Sciatic nerve (tissue), 2 donors: Measurements from ENCODE around the gene FAM107B. TPM values are rescaled to one million over a fixed set of nuclear protein-coding genes. Genes with fewer than 3 reads are reported as not detected.
A peak's percentile ranks its signal among the peaks of the same experiment; 100 is the strongest.

Source experiments
- ATAC-seq: fragments of 200-7000 bp; cut with Tn5 transposase; one replicate; pipeline ENCODE4 v1.9.1; 2020; ENCODE audit warnings: mild to moderate bottlenecking, moderate library complexity
- DNase-seq: peaks from one replicate; pipeline ENCODE4 v3.0.0-alpha.2; 2020; ENCODE audit warnings: low spot score
- intact Hi-C: fragments of 100-400 bp; cut with DNase I; formaldehyde crosslinking; loops from one replicate; pipeline ENCODE4 v1.14.2; 2022
- total RNA-seq: library from RNA; stranded (reverse); fragmentation: NEBNext Ultra II Directional; extraction: Animal tissue kit (Norgen Biotek cat#: 25700); gene quantifications from one replicate; pipeline ENCODE4 v1.2.1, GENCODE V29; 2021
- donor health status: DM: no; HTN: no; CAD: no.
- donor health status: DM: no; HTN: no; CAD: no.

The FAM107B gene
- total RNA-seq, 1 donor from 2014 or later: 23.7 TPM

DNA sequence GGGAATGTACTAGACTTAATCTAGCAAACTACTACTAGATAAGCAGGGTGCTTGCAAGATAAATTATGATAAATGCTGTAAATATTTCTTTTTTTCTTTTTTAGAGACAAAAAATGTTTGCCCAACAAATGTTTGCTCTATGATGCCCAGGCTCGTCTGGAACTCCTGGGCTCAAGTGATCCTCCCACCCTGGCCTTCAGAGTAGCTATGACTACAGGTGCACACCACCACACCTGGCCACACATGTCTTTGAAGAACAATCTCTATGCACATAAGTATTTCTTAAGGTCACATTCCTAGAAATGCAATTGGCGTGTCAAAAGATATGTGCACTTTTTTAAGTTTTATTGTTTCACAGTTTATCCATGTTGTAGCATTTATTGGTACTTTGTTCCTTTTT lies 264.4 kb downstream of the FAM107B start:
- intact Hi-C loops: no loop called here
- no peak for ATAC-seq
- DNase-seq: no peak

DNA sequence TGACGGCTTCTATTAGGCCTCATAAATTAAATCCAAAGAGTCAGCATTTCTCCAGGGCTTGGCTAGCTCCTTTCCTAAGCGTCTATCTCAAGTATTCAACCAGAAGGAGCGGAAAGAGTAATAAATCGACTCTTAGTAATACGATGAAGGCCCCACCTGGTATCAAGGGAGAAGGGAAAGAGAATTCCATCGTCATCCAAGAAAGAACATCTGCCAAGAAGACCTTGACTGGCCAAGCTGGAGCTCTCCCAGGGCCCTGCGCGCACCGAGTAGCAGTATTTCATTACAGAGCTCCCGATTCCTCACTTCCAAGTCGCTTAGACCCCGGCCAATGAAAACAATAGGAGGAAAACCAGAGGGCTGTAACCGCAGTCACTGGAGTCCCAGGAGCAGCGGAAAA lies 266.0 kb downstream of the FAM107B start:
- DNase-seq (peak; percentile 85), ATAC-seq (peak; percentile 98)
- intact Hi-C loops: loop anchor here (10.0 kb wide), 1 partner anchor 316 kb away; no protein-coding TSS in a partner anchor

DNA sequence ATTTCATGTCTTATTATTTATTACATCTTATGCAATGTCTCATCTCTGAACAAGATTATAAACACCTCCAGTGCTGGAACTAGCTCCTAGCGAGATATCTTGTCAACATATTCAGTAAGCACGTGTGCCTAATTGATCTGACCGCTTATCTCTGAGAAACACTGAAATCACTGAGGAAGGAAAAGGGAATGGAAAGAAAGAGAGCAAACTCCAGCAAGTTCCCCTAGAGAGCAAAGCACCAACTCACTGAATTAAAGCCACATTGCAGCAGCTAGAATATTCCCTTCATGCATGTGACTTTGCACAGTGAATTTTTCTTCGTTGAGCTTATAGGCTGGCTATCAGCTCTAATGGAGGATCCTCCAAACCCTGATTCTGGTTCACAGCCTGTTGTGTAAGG lies 266.9 kb downstream of the FAM107B start:
- DNase-seq (no peak), ATAC-seq (no peak)
- intact Hi-C loops: loop anchor here (10.0 kb wide), 1 partner anchor 317 kb away; no protein-coding TSS in a partner anchor

DNA sequence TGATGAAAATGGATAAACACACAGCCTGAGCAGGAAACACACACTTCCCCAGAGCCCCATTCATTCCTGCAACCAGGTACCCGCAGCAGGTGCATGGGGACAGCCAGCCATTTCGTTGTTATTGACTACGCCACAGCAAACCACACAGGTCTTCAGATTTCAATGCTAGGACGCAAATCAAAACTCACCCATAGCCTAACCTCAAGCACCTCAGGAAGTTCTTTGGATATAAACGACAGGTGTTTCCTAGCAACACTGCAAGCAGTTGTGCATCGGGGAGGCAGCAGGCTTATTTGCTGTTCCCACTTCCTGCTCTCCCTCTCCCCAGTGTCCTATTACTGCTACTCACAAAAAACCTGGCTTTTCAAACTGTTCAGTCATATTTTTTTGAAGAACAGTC lies 267.5 kb downstream of the FAM107B start:
- intact Hi-C loops: loop anchor here (10.0 kb wide), 1 partner anchor 318 kb away; no protein-coding TSS in a partner anchor
- DNase-seq (no peak), ATAC-seq (no peak)

DNA sequence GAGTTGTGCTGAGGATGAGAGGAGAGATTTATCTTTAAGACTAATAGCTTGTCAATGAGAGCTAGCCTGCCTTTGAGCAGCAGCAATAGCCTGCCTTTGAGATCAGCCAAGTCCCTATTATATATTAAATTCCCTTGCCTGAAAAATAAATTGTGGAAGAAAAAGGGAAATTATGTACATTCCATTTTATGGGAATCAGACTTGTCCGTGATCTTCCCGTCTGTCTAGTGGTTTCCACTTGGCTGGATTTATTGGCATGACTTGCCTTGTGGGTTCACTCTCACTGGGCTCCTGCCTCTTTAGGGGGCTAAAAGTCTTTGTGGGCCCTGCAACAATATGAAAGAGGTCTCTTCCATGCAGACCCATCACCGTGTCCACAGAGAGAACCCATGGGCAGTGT lies 272.3 kb downstream of the FAM107B start:
- intact Hi-C loops: loop anchor here (10.0 kb wide), 1 partner anchor 322 kb away; no protein-coding TSS in a partner anchor
- DNase-seq (no peak), ATAC-seq (no peak)

DNA sequence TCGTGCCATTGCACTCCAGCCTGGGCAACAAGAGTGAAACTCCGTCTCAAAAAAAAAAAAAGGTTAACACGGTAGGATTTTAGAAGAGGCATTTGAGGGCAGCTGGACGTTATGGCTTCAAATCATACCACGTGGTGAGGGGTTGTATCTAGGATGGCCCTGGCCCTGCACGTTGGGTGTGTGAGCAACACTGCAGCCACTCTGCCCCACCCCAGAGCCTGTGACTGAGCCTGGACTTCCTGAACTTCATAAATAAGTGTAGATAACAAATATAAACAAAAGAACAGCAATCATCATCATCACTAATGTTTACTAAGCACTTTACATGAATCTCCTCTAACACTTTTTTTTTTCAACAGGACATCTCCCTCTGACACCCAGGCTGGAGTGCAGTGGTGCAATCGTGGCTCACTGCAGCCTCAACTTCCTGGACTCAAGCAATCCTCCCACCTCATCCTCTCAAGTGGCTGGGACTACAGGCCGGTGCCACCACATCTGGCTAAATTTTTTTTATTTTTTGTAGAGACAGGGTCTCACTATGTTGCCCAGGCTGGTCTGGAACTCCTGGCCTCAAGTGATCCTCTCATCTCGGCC lies 274.4 kb downstream of the FAM107B start:
- intact Hi-C loops: loop anchor here (10.0 kb wide), 1 partner anchor 325 kb away; no protein-coding TSS in a partner anchor
- no peak for ATAC-seq

DNA sequence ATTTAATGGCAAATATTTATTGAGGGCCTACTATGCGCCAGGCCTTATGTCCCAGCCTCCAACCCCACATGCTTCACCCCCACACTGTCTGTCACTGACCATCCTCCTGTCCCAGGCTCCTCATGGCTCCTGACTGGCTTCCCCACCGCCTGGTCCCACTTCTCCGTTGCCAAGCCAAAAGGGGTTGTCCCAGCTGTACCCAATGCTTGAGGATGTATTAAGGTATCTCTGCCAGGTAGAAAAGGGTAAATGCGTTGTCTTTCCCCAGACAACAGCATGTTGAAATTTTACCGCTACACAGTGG lies 275.1 kb downstream of the FAM107B start:
- intact Hi-C loops: no loop called here
- ATAC-seq: peak; percentile 44
- DNase-seq: no peak

More for the DNA sequence above, 274.4 kb downstream of the FAM107B start:
- DNase-seq: no peak

DNA sequence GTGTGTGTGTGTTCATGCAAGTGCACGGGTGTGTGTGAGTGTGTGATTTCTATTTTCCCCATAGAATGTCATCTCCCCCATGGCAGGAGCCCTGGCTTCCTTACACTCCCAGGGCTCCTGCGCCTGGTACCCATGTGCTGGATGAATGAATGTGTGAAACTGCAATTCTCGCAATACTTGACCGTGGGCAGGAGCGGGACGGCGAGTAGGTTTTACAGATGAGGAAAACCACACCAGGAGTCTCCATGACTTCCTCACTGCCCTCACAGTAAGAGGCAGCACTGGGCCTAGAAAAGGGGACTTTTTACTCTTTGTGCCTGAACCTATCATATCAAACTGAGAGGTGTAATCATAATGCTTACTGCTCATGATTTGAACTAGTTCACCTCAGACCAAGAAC lies 276.4 kb downstream of the FAM107B start:
- ATAC-seq (no peak), DNase-seq (no peak)
- intact Hi-C loops: no loop called here

DNA sequence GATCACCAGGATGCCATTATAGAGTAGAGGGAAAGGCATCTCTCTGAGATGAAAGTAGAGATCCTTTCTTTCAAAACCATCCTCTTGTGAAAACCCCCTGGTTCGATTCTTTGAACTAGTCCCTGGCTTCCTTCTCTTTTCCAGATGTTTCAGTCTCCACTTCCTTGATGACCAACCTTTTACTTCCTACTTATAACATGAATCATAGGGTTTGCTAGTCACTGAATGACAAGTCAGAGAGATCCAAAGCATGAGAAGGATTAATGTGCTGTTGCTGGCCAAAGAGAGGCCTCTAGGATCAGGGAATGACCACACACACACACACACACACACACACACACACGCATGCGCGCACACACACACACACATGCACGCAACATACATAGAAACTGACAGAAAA lies 282.9 kb downstream of the FAM107B start:
- intact Hi-C loops: no loop called here
- DNase-seq (no peak), ATAC-seq (no peak)

DNA sequence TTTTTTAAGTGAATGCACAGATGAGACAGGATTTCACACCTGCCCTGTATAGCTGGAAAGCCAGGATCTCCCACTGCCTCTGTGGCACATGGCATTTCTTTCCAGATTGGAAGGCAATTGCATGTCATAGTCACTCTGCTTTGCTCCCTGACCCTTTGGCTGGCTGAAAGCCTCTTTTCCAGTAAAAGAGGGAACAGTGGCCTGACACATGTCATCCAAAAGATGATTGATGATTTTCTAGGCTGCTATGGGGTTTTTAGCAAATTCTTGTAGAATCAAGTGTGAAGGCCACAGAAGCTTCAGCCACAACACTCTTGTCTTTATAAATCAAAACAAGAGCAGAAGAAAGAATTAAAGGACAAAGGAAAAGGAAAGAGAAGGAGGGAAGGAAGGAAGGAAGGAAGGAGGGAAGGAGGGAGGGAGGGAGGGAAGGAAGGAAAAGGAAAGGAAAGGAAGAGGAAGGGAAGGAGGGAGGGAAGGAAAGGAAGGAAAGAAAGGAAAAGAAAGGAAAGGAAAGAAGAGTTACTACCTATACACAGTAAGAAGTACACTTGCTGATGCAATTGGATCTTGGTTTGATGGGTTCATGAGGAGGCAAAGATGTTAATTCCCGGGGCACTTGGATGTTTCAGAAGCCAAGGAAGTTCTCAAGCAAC lies 285.0 kb downstream of the FAM107B start:
- DNase-seq: no peak
- ATAC-seq: no peak
- intact Hi-C loops: no loop called here

DNA sequence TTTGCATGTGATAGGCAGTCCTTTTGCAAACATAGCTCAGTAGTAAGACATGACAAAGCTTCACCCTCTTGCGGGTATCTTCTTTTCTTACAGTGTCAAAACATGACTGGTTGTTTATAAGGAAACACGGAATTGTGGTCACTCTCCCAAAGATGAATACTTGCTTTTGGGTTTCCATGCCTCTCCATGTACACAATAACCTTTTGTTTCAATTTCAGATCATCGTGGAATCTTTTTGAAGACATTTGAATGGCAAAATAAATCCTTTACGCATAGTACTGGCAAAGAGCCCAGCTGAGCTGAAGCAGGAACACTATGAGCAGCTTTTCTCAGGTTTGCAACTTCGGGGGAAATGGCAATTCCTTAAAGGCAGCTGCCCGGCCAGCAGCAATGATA lies 287.2 kb downstream of the FAM107B start:
- ATAC-seq: peak; percentile 41
- intact Hi-C loops: no loop called here
- DNase-seq: no peak

DNA sequence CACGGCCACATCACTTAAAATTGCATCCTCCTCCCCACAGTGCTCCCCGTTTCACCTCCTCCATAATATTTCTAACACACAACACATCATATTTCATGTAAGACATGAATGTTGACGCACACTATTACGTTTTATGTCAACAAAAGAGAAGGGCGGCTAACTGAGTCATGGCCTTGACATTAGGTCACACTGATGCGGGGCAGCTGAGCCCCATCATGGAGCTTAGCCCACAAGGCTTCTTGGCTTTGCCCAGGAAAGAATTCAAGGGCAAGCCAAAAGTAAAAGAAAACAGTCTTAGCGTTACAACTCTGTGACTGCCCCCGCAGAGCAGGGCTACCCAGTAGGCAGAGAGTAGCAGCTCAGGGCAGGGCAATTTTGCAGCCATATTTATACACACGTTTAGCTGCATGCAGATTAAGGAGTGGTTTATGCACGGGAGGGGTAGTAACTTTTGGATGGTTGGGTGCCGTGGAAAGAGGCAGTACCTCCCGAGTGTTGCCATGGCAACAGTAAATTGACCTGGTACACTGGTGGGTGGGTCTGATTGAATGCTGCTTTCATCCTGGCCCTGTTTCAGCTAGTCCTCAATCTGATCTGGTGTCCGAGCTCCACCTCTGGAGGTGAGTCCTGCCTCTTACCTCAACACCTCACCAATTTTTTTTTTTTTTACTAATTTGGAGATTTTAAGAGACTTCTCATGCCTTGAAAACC lies 287.8 kb downstream of the FAM107B start:
- intact Hi-C loops: no loop called here
- DNase-seq (no peak), ATAC-seq (peak; percentile 24)

DNA sequence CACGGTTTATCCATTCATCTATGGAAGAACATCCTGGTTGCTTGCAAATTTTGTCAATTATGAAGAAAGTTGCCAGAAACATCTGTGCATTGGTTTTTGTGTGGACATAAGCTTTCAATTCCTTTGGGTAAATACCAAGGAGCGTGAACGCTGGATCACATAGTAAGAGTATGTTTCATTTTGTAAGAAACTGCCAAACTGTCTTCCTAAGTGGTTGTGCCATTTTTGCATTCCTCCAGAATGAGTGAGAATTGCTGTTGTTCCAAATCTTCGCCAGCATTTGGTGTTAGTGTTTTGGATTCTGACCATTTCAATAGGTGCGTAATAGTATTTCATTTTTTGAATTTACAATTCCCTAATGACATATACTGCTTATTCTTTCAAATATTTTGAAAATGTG lies 288.7 kb downstream of the FAM107B start:
- ATAC-seq: no peak
- no peak for DNase-seq
- intact Hi-C loops: no loop called here

DNA sequence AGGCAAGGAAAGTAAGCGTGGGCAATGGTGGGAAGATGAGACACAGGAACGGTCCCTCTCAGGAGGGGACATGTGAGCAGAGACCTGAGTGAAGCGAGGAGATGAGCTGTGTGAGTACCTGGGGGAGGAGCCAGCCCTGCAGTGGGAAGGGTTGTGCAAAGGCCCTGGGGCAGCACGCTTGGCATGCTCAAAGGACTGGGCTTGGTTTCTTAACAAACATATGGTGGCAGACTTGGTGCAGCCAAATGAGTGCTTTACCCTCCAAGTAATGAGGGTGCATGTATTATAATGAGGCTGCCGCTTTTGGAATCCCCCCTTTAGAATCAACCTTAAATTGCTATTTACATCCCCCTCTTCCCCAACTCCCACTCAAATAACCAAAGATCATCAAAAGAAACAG lies 291.3 kb downstream of the FAM107B start:
- DNase-seq (no peak), ATAC-seq (no peak)
- intact Hi-C loops: no loop called here

DNA sequence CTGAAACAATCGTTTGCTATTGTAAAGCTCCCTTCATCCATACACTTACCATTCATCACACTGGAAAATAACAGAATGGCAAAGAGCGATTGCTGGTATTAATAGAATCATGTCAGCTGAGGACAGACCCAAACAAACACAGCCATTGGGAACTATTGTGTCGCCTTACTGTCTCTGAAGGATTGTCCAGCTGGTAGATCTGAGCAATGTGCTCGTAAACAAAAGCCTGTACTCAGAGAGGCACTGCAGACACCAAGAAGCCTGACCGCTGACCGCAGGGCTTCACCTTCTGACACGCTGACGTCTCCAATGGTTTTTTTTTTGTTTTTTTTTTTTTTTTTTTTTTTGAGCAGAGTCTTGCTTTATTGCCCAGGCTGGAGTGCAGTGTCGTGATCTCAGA lies 292.9 kb downstream of the FAM107B start:
- DNase-seq (no peak), ATAC-seq (peak; percentile 76)
- intact Hi-C loops: no loop called here

DNA sequence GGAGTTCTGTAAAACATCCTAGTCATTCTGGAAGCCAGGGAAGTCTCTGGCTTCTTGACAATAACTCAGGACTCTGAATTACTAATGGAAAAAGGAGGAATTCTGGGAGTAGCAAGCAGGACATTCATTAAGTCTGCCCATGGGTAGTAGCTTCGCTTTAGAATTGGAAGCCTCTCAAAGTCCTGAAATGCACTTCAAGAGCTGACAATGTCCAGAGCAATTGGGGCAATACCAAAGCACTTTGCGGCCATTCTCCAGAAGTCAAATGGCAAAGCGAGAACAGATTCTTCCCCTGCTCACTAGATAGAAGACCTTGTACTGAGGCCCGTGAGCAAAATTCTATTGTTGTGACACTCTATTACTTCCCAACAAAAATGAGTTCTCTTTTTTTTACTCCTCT lies 293.7 kb downstream of the FAM107B start:
- intact Hi-C loops: no loop called here
- DNase-seq: no peak
- no peak for ATAC-seq

DNA sequence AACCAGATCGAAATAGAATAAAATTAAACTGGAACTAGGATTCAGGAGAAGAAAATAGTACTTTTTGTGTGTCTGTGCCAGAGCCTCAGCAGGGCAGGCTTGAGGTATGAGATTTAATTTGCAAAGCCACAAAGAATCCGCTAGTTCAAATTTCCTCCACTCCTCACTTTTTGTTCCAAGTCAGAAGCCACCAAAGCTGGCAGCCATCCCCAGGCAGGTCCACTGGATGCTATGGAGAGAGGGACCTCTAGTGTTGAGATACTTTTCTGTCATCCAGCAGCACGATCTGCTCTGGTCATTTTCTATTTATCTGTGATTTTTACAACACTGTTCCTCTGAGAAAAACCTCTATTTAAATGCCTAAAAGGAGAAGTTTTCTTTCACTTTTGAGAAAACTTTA lies 296.1 kb downstream of the FAM107B start:
- intact Hi-C loops: no loop called here
- peak; percentile 80 for DNase-seq
- peak; percentile 87 for ATAC-seq

DNA sequence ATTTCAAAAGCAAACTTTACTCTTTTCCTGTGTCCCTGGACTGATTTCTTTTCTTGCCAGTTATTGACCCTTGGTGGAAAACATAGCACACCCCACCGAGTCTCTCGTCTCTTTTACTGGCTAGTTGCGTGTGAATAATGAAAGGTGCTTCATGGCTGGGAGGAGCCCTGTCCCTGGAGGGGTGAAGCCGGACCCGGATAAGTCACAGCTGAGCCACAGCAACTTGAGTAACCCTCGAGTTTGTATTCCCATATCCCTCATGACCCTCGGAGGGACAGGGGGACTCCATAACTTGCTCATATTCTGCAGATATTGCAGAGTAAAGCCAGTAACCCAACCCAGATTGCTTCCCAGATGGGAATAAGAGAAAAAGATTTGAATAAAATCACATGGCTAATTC lies 296.5 kb downstream of the FAM107B start:
- intact Hi-C loops: no loop called here
- no peak for DNase-seq
- no peak for ATAC-seq

DNA sequence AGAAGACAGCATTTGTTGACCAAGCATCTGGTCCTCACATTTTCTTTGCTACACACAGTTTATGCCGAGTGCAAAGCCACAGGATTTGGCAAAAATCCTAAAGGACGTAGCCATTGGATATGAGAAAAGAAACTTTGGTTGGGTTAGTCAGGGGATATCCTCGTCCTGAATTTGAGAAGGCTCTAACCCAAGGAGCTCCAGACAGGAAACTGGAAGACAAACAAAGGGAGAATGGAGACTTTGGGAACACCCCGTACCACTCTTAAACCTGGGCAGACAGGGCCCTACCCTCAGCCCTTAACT lies 297.3 kb downstream of the FAM107B start:
- intact Hi-C loops: no loop called here
- DNase-seq (no peak), ATAC-seq (no peak)

DNA sequence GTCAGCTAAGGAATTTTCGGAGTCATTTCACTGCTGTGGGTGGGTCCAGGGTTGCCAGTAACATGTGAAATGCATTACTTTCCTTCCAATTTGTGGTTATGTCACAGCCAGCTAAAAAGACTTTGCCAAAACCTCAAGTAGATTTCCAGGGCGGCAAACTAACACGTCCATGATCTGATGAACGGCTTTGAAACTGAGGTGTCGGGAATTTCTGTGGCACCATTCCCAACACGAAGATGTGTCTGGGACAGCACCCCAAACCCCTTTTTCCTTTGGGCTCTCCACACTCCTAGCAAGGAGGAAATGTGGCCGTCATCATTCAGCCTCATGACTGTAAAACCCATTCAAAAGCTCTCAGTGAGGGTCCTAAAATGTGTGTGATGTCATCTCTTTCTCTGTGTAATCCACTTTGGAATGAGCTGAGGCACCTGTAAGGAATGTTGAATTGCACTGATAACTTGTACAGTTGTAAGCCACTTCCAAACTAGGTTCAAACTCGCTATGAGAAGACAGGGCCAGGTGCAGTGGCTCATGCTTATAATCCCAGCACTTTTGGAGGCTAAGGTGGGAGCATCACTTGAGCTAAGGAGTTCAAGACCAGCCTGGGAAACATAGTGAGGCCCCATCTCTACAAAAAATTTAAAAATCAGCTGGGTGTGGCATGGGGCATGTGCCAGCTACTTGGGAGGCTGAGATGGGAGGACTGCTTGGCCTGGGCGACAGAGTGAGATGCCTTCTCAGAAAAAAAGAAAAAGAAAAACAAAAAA lies 297.9 kb downstream of the FAM107B start:
- intact Hi-C loops: no loop called here
- ATAC-seq (no peak), DNase-seq (no peak)
